ENCODE results near the gene CCDC187. TPM values are rescaled to one million over a fixed set of nuclear protein-coding genes. Genes with fewer than 3 reads are reported as not detected.

CCDC187 gene
- total RNA-seq, 1 experiment from 2014 or later, result 0.04 TPM

- no peak for TF ChIP-seq ZNF396 (CRISPR knock-in tag; IDR thresholded peaks at IDR 0.05; ENCODE audit: borderline replicate concordance)
Observed at GRCh38 chr9:136235709-136236455, 68.0 kb downstream of the CCDC187 start (continued).

- Mint-ChIP-seq H3K9me3 (no peaks in the 10 kb centered on the region), H3K27me3 (ENCODE audit: low read depth) (no peaks in the 10 kb centered on the region), H3K27ac (peak overlapping the region; percentile 45; the same call in 1 of the 2 replicates), H3K4me3 (no peak overlapping the region), H3K36me3 (peaks cover 10% of the 10 kb centered on the region), H3K4me1 (peaks cover 4% of the 10 kb centered on the region; the same call in 1 of the 2 replicates)
- TF ChIP-seq TP53 (CRISPR knock-in tag; IDR thresholded peaks at IDR 0.05) (no peak), ZNF423 (CRISPR knock-in tag; IDR thresholded peaks at IDR 0.05) (no peak), AFF4 (CRISPR knock-in tag; IDR thresholded peaks at IDR 0.05; ENCODE audit: borderline replicate concordance) (no peak), NR3C1 (CRISPR knock-in tag; conservative IDR thresholded peaks at IDR 0.05; ENCODE audit: low read depth) (no peak), TCF7 (CRISPR knock-in tag; IDR thresholded peaks at IDR 0.05; ENCODE audit: low read depth) (no peak), ZNF138 (CRISPR knock-in tag; conservative IDR thresholded peaks at IDR 0.05) (no peak), JAZF1 (CRISPR knock-in tag; IDR thresholded peaks at IDR 0.05) (no peak), ZNF416 (CRISPR knock-in tag; IDR thresholded peaks at IDR 0.05) (no peak), SMAD4 (CRISPR knock-in tag; IDR thresholded peaks at IDR 0.05) (no peak), NR1H2 (CRISPR knock-in tag; IDR thresholded peaks at IDR 0.05) (no peak), FOXK1 (CRISPR knock-in tag; IDR thresholded peaks at IDR 0.05) (no peak)
- TF ChIP-seq, protein P1, sequence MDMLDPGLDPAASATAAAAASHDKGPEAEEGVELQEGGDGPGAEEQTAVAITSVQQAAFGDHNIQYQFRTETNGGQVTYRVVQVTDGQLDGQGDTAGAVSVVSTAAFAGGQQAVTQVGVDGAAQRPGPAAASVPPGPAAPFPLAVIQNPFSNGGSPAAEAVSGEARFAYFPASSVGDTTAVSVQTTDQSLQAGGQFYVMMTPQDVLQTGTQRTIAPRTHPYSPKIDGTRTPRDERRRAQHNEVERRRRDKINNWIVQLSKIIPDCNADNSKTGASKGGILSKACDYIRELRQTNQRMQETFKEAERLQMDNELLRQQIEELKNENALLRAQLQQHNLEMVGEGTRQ (CRISPR knock-in tag; IDR thresholded peaks at IDR 0.05), result no peak
- TF ChIP-seq, protein P2, sequence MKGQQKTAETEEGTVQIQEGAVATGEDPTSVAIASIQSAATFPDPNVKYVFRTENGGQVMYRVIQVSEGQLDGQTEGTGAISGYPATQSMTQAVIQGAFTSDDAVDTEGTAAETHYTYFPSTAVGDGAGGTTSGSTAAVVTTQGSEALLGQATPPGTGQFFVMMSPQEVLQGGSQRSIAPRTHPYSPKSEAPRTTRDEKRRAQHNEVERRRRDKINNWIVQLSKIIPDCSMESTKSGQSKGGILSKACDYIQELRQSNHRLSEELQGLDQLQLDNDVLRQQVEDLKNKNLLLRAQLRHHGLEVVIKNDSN (CRISPR knock-in tag; IDR thresholded peaks at IDR 0.05), result no peak
- DNase-seq (ENCODE audit: low spot score) (no peak), ATAC-seq (no peak)
- CTCF ChIA-PET, result interaction anchor here (1.4 kb wide), 1 partner anchor 21 kb away, joined by 3 read pairs; no protein-coding TSS in a partner anchor
- POLR2A ChIA-PET, result no interaction called here
Observed at GRCh38 chr9:136235171-136235570, 68.7 kb downstream of the CCDC187 start.

GRCh38 chr9:136234597-136234996 lies 69.3 kb downstream of the CCDC187 start:
- H3K4me1 Mint-ChIP-seq, result peaks cover 4% of the 10 kb centered on the region; the same call in 1 of the 2 replicates
- no peaks in the 10 kb centered on the region for H3K9me3 Mint-ChIP-seq
- H3K27ac Mint-ChIP-seq, result peak overlapping the region; percentile 45; the same call in 1 of the 2 replicates
- no peaks in the 10 kb centered on the region for H3K27me3 Mint-ChIP-seq (ENCODE audit: low read depth)
- no peak overlapping the region for H3K4me3 Mint-ChIP-seq
- H3K36me3 Mint-ChIP-seq, result peaks cover 10% of the 10 kb centered on the region
- ChIA-PET POLR2A (no interaction called here), CTCF (interaction anchor here (1.4 kb wide), 1 partner anchor 21 kb away, joined by 3 read pairs; no protein-coding TSS in a partner anchor)
- no peak for TF ChIP-seq ZNF219 (CRISPR knock-in tag; IDR thresholded peaks at IDR 0.05; ENCODE audit: borderline replicate concordance)
- TF ChIP-seq FOXP1 (CRISPR knock-in tag; IDR thresholded peaks at IDR 0.05; ENCODE audit: borderline replicate concordance), result no peak
- TF ChIP-seq ZNF317 (CRISPR knock-in tag; IDR thresholded peaks at IDR 0.05; ENCODE audit: borderline replicate concordance, low read depth), result no peak
- no peak for TF ChIP-seq FOXJ3 (CRISPR knock-in tag; IDR thresholded peaks at IDR 0.05; ENCODE audit: borderline replicate concordance)
- no peak for ATAC-seq
- DNase-seq (ENCODE audit: low spot score), result no peak
